Measurements from ENCODE around the gene ELOVL5. TPM values are rescaled to one million over a fixed set of nuclear protein-coding genes. Genes with fewer than 3 reads are reported as not detected.
"Not testable (repeated sequence)": the region's sequence is repeated elsewhere in the genome, so short reads cannot be mapped to it uniquely, and the experiment has no call there.

The ELOVL5 gene
- total RNA-seq, 6 experiments from 2014 or later = 82.0 to 104 (median 89.1) TPM

DNA sequence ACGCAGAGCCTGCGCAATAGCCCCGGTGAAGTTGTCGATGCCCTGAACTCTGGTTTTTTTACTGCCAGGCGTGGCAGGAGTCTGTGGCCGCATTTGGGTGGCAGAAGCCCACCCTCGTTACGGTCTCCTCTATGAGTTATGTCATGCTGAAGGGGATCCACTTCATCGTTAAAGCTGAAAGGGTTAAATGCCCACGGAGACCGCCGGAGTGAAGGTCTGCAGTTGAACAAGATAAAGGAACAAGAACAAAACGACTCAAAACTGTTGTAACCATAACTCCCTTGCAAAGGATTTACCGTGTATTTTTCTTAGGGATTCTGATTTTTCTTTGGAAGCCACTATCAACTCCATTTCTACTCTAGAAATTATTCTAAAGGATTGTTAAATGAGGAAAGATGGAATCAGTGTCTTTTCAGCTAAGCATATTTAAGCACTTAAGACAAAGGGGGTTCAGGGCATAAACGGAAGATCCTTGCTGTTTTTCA lies 501 bp upstream of the ELOVL5 start:
- Mint-ChIP-seq H3K9me3 (no peaks in the 10 kb centered on the region), H3K4me3 (peak overlapping the region; percentile 95), H3K27me3 (ENCODE audit: insufficient read depth) (peaks cover 6% of the 10 kb centered on the region), H3K27ac (peak overlapping the region; percentile 97), H3K4me1 (ENCODE audit: low read depth) (peaks cover 28% of the 10 kb centered on the region), H3K36me3 (ENCODE audit: low read depth) (peaks cover 9% of the 10 kb centered on the region; the same call in 1 of the 2 replicates)
- TF ChIP-seq, protein P1, sequence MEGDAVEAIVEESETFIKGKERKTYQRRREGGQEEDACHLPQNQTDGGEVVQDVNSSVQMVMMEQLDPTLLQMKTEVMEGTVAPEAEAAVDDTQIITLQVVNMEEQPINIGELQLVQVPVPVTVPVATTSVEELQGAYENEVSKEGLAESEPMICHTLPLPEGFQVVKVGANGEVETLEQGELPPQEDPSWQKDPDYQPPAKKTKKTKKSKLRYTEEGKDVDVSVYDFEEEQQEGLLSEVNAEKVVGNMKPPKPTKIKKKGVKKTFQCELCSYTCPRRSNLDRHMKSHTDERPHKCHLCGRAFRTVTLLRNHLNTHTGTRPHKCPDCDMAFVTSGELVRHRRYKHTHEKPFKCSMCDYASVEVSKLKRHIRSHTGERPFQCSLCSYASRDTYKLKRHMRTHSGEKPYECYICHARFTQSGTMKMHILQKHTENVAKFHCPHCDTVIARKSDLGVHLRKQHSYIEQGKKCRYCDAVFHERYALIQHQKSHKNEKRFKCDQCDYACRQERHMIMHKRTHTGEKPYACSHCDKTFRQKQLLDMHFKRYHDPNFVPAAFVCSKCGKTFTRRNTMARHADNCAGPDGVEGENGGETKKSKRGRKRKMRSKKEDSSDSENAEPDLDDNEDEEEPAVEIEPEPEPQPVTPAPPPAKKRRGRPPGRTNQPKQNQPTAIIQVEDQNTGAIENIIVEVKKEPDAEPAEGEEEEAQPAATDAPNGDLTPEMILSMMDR (IDR thresholded peaks at IDR 0.05) = no peak
- DNase-seq = no peak

DNA sequence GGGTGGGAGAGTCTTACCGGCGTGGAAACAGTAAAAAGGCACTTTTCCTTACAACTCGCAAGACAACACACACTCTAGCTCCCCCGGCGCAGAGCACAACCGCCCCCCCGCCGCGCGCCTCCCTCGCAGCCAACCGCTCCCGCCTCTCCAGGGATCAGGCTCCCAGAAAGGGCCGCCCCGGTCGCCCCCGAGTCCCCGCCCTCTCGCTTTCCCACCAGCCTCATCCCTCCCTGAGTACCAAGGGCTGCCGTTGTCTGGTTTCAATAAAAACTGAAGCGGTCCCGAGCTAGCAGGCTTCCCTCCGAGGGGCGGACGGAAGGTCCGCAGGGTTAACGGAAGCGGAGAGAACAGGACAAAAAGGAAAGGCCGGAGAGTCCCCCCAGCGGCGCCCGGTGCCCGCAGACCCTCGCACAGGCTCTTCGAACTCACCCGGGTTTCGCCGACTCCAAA lies 804 bp downstream of the ELOVL5 start:
- Mint-ChIP-seq H3K9me3 (no peaks in the 10 kb centered on the region), H3K27ac (peak overlapping the region; percentile 83), H3K36me3 (ENCODE audit: low read depth) (peaks cover 9% of the 10 kb centered on the region; the same call in 1 of the 2 replicates), H3K4me3 (peak overlapping the region; percentile 95), H3K27me3 (ENCODE audit: insufficient read depth) (peaks cover 6% of the 10 kb centered on the region), H3K4me1 (ENCODE audit: low read depth) (peaks cover 38% of the 10 kb centered on the region)
- DNase-seq = peak; percentile 57
- TF ChIP-seq, protein P1 (IDR thresholded peaks at IDR 0.05) = 0 out of 2 replicates have a peak, but pooled peaks have one; percentile 7

GRCh38 chr6:53347250-53347920 lies 1.4 kb downstream of the ELOVL5 start:
- Mint-ChIP-seq H3K9me3 (no peaks in the 10 kb centered on the region), H3K4me1 (ENCODE audit: low read depth) (peaks cover 41% of the 10 kb centered on the region), H3K4me3 (peak overlapping the region; percentile 95), H3K27me3 (ENCODE audit: insufficient read depth) (peaks cover 6% of the 10 kb centered on the region), H3K27ac (peak overlapping the region; percentile 83), H3K36me3 (ENCODE audit: low read depth) (peaks cover 9% of the 10 kb centered on the region; the same call in 1 of the 2 replicates)
- TF ChIP-seq, protein P1 (IDR thresholded peaks at IDR 0.05) = no peak
- no peak for DNase-seq

- H3K9me3 Mint-ChIP-seq; DNase-seq; H3K4me3 Mint-ChIP-seq; H3K27ac Mint-ChIP-seq; H3K36me3 Mint-ChIP-seq (ENCODE audit: low read depth); H3K27me3 Mint-ChIP-seq (ENCODE audit: insufficient read depth): not testable (repeated sequence)
- H3K4me1 Mint-ChIP-seq (ENCODE audit: low read depth) = peaks cover 48% of the 10 kb centered on the region
These were observed 2.7 kb downstream of the ELOVL5 start for GRCh38 chr6:53346049-53346448.

DNA sequence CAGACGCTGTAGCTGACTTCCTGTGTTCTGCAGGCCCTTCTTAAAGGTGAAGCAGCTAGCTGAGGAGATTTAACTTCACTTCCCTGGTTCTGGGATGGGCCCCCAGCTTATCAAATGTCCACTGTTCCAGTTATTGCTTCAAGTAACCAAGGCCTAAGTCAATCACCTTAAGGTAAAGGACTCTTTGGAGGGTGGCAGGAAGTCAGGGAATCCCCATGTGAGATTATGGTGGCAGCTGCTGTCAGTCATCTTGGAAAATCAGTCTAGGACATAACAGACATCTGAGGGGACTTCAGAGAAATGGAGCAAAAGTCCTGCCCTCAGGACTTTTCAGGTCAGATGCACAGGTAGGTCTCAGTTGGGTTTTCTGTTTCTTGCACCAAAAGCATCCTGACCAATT lies 3.8 kb downstream of the ELOVL5 start:
- DNase-seq = no peak
- TF ChIP-seq, protein P1 (IDR thresholded peaks at IDR 0.05) = no peak
- H3K36me3 Mint-ChIP-seq (ENCODE audit: low read depth) = peaks cover 9% of the 10 kb centered on the region; the same call in 1 of the 2 replicates
- no peak overlapping the region for H3K27ac Mint-ChIP-seq
- peaks cover 54% of the 10 kb centered on the region for H3K4me1 Mint-ChIP-seq (ENCODE audit: low read depth)
- H3K27me3 Mint-ChIP-seq (ENCODE audit: insufficient read depth) = peaks cover 5% of the 10 kb centered on the region
- no peak overlapping the region for H3K4me3 Mint-ChIP-seq
- H3K9me3 Mint-ChIP-seq = no peaks in the 10 kb centered on the region

- peaks cover 1% of the 10 kb centered on the region; the same call in 1 of the 2 replicates for H3K27me3 Mint-ChIP-seq (ENCODE audit: insufficient read depth)
- peaks cover 9% of the 10 kb centered on the region; the same call in 1 of the 2 replicates for H3K36me3 Mint-ChIP-seq (ENCODE audit: low read depth)
- no peak overlapping the region for H3K27ac Mint-ChIP-seq
- no peaks in the 10 kb centered on the region for H3K9me3 Mint-ChIP-seq
- DNase-seq = no peak
- TF ChIP-seq, protein P1 (IDR thresholded peaks at IDR 0.05) = no peak
- peaks cover 52% of the 10 kb centered on the region for H3K4me1 Mint-ChIP-seq (ENCODE audit: low read depth)
- H3K4me3 Mint-ChIP-seq = no peak overlapping the region
These were observed 5.7 kb downstream of the ELOVL5 start for GRCh38 chr6:53343092-53343491.

Data from HFFc6 (cell line).